Astrocyte (in vitro differentiated cells and primary cell): ENCODE results near the gene APOBEC3B. TPM values are rescaled to one million over a fixed set of nuclear protein-coding genes. Genes with fewer than 3 reads are reported as not detected.
"Not testable (repeated sequence)": the region's sequence is repeated elsewhere in the genome, so short reads cannot be mapped to it uniquely, and the experiment has no call there.

ENCODE experiments used
- DNase-seq: peaks from one replicate; pipeline ENCODE4 v3.0.0-alpha.2; 2010; ENCODE audit warnings: low read depth
- FAIRE-seq: peaks from 2 replicates; lab custom pipeline; 2011; peaks lifted over from hg19 to GRCh38; lab: Jason Lieb, UNC
- H2AFZ ChIP-seq: 2 replicates; pipeline ENCODE4 v1.6.0; 2012; ENCODE audit warnings: low read depth, low read length, inconsistent platforms
- H3K27ac ChIP-seq: 2 replicates; pipeline ENCODE4 v1.5.1; 2011; ENCODE audit warnings: low read depth, low read length, inconsistent platforms
- H3K27me3 ChIP-seq: 2 replicates; pipeline ENCODE4 v1.6.0; 2011; ENCODE audit warnings: low read length, inconsistent platforms; ENCODE audit not compliant: insufficient read depth
- H3K36me3 ChIP-seq: 2 replicates; pipeline ENCODE4 v1.5.1; 2011; ENCODE audit warnings: low read length, inconsistent platforms; ENCODE audit not compliant: insufficient read depth
- H3K4me1 ChIP-seq: 2 replicates; pipeline ENCODE4 v1.5.1; 2011; ENCODE audit warnings: low read length, inconsistent platforms; ENCODE audit not compliant: insufficient read depth
- H3K4me2 ChIP-seq: 2 replicates; pipeline ENCODE4 v1.6.0; 2012; ENCODE audit warnings: low read length, inconsistent platforms
- H3K4me3 ChIP-seq: 2 replicates; pipeline ENCODE4 v1.5.1; 2011; ENCODE audit warnings: low read depth, mild to moderate bottlenecking, low read length, inconsistent platforms; ENCODE audit not compliant: insufficient read depth
- H3K79me2 ChIP-seq: 2 replicates; pipeline ENCODE4 v1.6.0; 2012; ENCODE audit warnings: mild to moderate bottlenecking, low read length, inconsistent platforms; ENCODE audit not compliant: insufficient read depth
- H3K9ac ChIP-seq: 2 replicates; pipeline ENCODE4 v1.6.0; 2012; ENCODE audit warnings: mild to moderate bottlenecking, low read length, inconsistent platforms
- H3K9me3 ChIP-seq: 2 replicates; pipeline ENCODE4 v1.5.1; 2012; ENCODE audit warnings: low read depth, mild to moderate bottlenecking, low read length, inconsistent platforms; ENCODE audit not compliant: insufficient read depth
- H4K20me1 ChIP-seq: 2 replicates; pipeline ENCODE4 v1.6.0; 2012; ENCODE audit warnings: low read length, inconsistent platforms; ENCODE audit not compliant: insufficient read depth
- H3K27ac Mint-ChIP-seq: one replicate; pipeline ENCODE4 v1.8.0; 2021; ENCODE audit warnings: mild to moderate bottlenecking, mixed read lengths; ENCODE audit not compliant: unreplicated experiment
- H3K27me3 Mint-ChIP-seq: one replicate; pipeline ENCODE4 v1.8.0; 2021; ENCODE audit warnings: low read depth, mixed read lengths; ENCODE audit not compliant: unreplicated experiment
- H3K36me3 Mint-ChIP-seq: one replicate; pipeline ENCODE4 v1.8.0; 2021; ENCODE audit warnings: low read depth, mixed read lengths; ENCODE audit not compliant: unreplicated experiment
- H3K4me1 Mint-ChIP-seq: one replicate; pipeline ENCODE4 v1.8.0; 2021; ENCODE audit warnings: low read depth, mixed read lengths; ENCODE audit not compliant: unreplicated experiment
- H3K4me3 Mint-ChIP-seq: one replicate; pipeline ENCODE4 v1.8.0; 2021; ENCODE audit warnings: mild to moderate bottlenecking, moderate library complexity, mixed read lengths; ENCODE audit not compliant: unreplicated experiment
- H3K9me3 Mint-ChIP-seq: one replicate; pipeline ENCODE4 v1.8.0; 2021; ENCODE audit warnings: mild to moderate bottlenecking, mixed read lengths; ENCODE audit not compliant: unreplicated experiment
- EZH2 ChIP-seq: IDR thresholded peaks from 2 replicates; pipeline ENCODE4 v1.6.1; 2012; ENCODE audit warnings: mild to moderate bottlenecking, low read length, inconsistent platforms; ENCODE audit not compliant: insufficient read depth
- total RNA-seq: library from RNA; stranded (reverse); gene quantifications from 2 replicates; pipeline ENCODE4 v1.2.1, GENCODE V29; 2021
- TF ChIP-seq, protein P1 (sequence below): IDR thresholded peaks from 2 replicates; pipeline ENCODE4 v1.5.1; 2011; ENCODE audit warnings: low read depth, mild to moderate bottlenecking, inconsistent platforms, low read length, moderate library complexity; ENCODE audit not compliant: insufficient read depth

Gene APOBEC3B
- total RNA-seq, 1 donor from 2014 or later: 3.0 TPM

DNA sequence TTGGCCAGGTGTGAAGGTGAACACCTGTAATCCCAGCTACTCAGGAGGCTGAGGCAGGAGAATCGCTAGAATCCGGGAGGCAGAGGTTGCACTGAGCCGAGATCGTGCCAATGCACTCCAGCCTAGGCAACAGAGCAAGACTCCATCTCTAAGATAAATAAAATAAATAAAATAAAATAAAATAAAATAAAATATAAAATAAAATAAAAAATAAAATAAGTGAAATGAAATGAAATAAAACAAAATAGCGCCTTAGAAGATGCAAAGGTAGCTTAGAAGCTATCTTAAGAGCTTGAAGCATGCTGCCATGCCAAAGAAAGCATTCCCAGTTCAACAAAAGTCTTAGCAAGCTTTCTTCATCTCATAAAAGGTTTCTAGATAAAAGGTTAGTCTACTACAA lies 25.0 kb downstream of the APOBEC3B start:
- Histone ChIP-seq H3K79me2 (no peaks in the 10 kb centered on the region), H3K9ac (no peak overlapping the region), H3K4me3 (no peak overlapping the region), H3K36me3 (no peaks in the 10 kb centered on the region), H2AFZ (no peak overlapping the region), H3K27me3 (no peaks in the 10 kb centered on the region), H3K27ac (no peak overlapping the region), H3K4me2 (no peak overlapping the region), H3K9me3 (no peaks in the 10 kb centered on the region), H4K20me1 (no peaks in the 10 kb centered on the region), H3K4me1 (peaks cover 4% of the 10 kb centered on the region)
- FAIRE-seq: no peak
- H3K36me3 Mint-ChIP-seq: no peaks in the 10 kb centered on the region
- no peaks in the 10 kb centered on the region for H3K9me3 Mint-ChIP-seq
- H3K4me1 Mint-ChIP-seq: no peaks in the 10 kb centered on the region
- no peak overlapping the region for H3K4me3 Mint-ChIP-seq
- peaks cover 2% of the 10 kb centered on the region for H3K27me3 Mint-ChIP-seq
- no peak overlapping the region for H3K27ac Mint-ChIP-seq
- DNase-seq: no peak
- no peak for TF ChIP-seq EZH2
- TF ChIP-seq, protein P1, sequence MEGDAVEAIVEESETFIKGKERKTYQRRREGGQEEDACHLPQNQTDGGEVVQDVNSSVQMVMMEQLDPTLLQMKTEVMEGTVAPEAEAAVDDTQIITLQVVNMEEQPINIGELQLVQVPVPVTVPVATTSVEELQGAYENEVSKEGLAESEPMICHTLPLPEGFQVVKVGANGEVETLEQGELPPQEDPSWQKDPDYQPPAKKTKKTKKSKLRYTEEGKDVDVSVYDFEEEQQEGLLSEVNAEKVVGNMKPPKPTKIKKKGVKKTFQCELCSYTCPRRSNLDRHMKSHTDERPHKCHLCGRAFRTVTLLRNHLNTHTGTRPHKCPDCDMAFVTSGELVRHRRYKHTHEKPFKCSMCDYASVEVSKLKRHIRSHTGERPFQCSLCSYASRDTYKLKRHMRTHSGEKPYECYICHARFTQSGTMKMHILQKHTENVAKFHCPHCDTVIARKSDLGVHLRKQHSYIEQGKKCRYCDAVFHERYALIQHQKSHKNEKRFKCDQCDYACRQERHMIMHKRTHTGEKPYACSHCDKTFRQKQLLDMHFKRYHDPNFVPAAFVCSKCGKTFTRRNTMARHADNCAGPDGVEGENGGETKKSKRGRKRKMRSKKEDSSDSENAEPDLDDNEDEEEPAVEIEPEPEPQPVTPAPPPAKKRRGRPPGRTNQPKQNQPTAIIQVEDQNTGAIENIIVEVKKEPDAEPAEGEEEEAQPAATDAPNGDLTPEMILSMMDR: no peak

DNA sequence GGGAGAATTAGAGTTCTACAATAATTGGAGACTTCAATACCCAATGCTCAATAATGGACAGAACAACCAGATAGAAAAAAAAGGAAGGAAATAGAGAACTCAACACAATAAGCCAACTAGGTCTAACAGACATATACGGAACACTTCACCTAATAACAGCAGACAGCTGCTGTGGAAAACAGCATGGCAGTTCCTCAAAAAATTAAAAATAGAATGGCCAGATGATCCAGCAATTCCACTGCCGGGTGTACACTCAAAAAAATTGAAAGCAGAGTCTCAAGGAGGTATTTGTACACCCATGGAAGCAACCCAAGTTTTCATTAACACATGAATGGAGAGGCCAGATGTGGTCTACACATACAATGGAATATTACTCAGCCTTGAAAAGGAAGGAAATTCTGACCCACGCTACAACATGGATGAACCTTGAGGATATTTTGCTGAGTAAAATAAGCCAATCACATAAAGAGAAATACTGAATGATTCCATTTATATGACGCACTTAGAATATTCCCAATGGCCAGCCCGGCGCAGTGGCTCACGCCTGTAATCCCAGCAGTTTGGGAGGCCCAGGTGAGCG lies 26.2 kb downstream of the APOBEC3B start:
- not testable (repeated sequence) for H3K27me3 Mint-ChIP-seq, H3K36me3 ChIP-seq, H4K20me1 ChIP-seq, H3K4me2 ChIP-seq, H3K27ac Mint-ChIP-seq, H3K27ac ChIP-seq, H3K36me3 Mint-ChIP-seq, FAIRE-seq, H3K9me3 ChIP-seq, H3K27me3 ChIP-seq, H3K4me1 ChIP-seq, H3K4me1 Mint-ChIP-seq, H3K9me3 Mint-ChIP-seq, H3K79me2 ChIP-seq, DNase-seq, H3K9ac ChIP-seq, H2AFZ ChIP-seq, H3K4me3 Mint-ChIP-seq, H3K4me3 ChIP-seq

GRCh38 chr22:39010946-39011345 lies 28.8 kb downstream of the APOBEC3B start:
- TF ChIP-seq, protein P1: no peak
- no peak for TF ChIP-seq EZH2
- Histone ChIP-seq H3K36me3 (no peaks in the 10 kb centered on the region), H3K4me2 (no peak overlapping the region), H3K27ac (no peak overlapping the region), H3K9me3 (no peaks in the 10 kb centered on the region), H3K9ac (no peak overlapping the region), H2AFZ (no peak overlapping the region), H4K20me1 (no peaks in the 10 kb centered on the region), H3K79me2 (peaks cover 11% of the 10 kb centered on the region), H3K27me3 (no peaks in the 10 kb centered on the region), H3K4me3 (no peak overlapping the region), H3K4me1 (peaks cover 7% of the 10 kb centered on the region)
- Mint-ChIP-seq H3K4me3 (no peak overlapping the region), H3K36me3 (no peaks in the 10 kb centered on the region), H3K4me1 (peaks cover 7% of the 10 kb centered on the region), H3K27ac (no peak overlapping the region), H3K27me3 (no peaks in the 10 kb centered on the region), H3K9me3 (no peaks in the 10 kb centered on the region)
- FAIRE-seq: no peak
- no peak for DNase-seq
